HG03097 (cell line): Measurements from ENCODE around the gene ORC1.

ENCODE experiments used
- ATAC-seq: cut with Tn5 transposase; IDR thresholded peaks from one replicate; pipeline ENCODE4 v1.9.1; 2021; ENCODE audit not compliant: unreplicated experiment, low FRiP score

The ORC1 gene

DNA sequence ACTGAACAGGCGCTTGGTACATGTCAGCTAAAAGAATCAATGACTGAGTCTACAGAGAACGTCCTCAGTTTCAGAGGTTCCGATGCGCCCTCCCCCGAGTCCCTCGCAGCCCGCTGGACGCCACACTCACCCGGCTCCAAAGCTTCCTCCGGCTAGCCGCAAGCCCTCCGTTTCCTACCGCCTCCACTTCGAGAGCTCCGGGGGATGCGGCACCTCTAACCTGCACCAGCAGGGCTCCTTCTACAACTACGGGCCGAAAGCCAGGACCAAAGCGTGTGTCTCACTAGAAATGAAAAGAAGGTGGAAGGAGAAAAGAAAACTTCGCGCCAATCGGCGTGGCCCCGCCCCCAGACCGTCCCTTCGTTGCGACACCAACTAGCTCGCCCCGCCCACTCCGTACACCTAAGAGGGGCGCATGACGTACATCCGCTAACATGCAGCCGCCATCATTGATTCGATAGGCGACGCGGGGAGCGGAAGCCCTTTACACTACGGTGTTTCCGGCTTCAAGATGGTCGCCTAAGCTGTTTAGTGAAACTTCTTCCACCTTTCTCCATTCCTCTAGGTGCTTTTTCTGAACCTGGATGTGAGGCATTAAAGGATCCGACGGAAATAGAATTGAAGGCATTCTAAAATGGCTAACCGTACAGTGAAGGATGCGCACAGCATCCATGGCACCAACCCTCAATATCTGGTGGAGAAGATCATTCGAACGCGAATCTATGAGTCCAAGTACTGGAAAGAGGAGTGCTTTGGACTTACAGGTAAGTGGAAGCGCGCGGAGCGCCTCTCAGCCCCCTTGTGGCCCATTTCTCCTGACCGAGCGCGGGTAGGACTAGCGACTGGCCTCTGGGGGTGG is at the start of gene ORC1, which contains the start of gene PRPF38A:
Gene ORC1 (minus strand): TSS at position 308 of the 859 bp plus-strand sequence. CDS start 2,200 bp downstream, outside the sequence.
Gene PRPF38A (plus strand): TSS at position 487 of the 859 bp plus-strand sequence. CDS start 148 bp downstream, at position 635.
- ATAC-seq = peak; percentile 91

DNA sequence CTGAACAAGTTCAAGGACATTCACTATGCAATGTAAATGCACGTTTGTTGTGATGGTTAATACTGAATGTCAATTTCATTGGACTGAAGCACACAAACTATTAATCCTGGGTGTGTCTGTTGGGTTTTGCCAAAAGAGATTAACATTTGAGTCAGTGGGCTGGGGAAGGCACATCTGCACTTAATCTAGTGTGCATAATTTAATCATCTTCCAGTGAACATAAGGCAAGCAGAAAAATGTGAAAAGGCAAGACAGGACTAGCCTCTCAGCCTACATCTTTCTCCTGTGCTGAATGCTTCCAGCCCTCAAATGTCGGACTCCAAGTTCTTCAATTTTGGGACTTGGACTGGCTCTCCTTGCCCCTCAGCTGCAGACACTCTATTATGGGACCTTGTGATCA is 40.2 kb upstream of the ORC1 start:
- ATAC-seq = no peak

DNA sequence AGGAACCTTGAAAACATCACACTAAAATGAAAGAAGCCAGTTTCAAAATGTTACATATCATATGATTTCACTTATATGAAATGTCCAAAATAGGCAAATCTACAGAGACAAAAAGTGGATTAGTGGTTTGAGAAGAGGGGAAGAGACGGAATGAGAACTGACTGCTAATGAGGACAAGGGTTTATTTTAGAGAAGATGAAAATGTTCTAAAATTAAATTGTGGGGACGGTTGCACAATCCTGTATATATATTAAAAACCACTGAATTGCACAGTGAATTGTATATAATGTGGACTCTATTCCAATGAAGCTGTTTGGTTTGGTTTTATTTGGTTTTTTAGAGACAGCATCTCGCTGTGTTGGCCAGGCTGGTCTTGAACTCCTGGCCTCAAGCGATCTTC is 35.8 kb upstream of the ORC1 start:
- ATAC-seq = no peak

DNA sequence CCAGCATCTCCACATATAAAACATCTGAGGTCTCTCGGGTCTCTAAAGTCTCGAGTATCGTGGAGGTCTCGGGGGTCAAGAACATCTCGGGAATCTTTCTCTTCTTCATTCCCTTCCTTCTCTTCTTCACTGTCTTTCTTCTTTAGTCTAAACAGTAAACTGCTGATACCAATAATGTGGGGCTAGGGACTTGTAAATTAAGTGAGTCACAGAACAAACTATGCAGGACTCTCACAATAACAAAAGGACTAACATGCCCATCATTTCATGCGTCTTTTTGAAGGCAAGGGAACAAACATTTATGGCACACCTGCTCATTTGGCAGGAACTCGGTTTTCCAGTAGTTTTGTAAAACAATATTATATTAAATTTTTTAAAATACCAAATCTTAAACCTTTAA is 32.6 kb upstream of the ORC1 start:
- no peak for ATAC-seq

DNA sequence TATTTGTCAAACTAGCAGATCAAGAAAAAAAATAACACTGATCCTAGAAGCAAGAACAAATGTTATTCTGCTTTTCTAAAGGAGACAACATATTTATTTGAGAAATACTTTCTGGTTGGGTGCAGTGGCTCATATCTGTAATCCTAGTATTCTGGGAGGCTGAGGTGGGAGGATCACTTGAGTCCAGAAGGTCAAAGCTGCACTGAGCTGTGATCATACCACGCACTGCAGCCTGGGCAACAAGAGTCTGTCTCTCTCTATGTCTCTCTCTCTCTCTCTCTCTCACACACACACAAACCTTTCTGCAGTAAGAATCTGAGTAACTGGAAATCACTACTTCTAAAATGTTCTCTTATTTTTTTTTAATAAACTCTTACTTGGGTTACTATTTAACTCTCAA is 31.4 kb upstream of the ORC1 start:
- ATAC-seq = no peak

DNA sequence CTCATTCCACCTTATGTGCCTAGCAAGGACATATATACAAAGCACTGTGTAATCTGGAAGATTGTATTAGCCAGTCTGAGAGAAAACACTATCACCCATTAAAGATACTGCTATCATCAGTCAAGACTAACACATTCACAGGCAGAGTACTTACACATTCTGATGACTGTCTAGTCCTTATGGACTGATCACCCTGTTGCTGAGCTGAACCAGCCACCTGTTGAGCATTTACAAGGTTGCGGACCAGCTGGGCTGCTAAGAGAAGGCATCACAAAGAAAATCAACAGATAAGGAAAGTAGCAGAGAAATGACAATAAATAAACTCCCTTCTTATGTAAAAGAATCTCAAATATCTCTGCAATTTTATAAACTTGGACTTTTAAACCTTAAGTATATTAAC is 31.0 kb upstream of the ORC1 start:
- no peak for ATAC-seq

DNA sequence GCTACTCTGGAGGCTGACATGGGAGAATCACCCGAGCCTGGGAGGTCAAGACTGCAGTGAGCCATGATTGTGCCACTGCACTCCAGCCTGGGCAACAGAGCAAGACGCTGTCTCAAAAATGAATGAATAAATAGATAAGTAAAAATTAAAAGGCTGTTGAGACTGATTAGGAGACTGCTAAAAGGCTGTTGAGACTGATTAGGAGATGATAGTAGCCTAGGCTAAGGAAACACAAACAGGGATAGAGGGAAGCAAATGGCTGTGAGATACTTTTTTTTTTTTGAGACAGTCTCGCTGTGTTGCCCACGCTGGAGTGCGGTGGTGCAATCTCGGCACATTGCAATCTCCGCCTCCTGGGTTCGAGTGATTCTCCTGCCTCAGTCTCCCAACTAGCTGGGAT is 28.6 kb upstream of the ORC1 start:
- no peak for ATAC-seq

DNA sequence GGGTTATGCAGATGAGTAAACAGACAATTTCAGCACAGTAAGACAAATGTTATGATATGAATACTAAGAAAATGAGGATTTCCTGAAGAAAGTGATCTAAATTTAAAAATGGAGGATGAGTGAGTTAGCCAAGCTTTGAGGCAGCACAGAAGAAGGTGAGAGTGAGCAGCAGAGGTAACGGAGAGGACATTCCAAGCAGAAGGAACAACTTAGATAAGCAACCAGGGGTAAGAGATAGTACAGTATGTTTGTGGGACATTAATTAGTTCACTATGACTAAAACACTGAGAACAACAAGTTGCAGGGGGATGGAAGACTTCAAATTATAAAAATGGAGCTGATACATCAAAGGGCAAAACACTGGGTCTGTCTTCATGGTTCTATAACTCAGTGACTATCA is 22.9 kb upstream of the ORC1 start:
- no peak for ATAC-seq

DNA sequence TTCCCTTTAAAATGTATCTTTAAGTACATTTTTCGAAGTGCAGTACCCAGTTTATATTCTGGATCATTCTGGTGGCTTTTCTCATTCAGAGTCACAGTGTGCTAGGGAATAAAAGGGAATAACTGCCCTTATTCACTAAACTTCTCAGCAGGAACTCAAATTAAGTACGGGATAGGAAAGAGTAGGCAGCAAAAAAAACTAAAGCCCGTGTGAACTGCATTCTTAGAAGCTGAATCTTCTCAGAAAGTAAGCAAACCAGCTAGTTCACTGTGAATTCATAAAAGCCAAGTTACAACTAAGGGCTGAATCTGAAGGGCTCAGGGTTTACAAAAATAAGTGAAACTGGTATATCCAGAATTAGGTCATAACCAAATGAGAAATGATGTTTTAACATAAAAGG is 22.1 kb upstream of the ORC1 start:
- ATAC-seq = no peak

DNA sequence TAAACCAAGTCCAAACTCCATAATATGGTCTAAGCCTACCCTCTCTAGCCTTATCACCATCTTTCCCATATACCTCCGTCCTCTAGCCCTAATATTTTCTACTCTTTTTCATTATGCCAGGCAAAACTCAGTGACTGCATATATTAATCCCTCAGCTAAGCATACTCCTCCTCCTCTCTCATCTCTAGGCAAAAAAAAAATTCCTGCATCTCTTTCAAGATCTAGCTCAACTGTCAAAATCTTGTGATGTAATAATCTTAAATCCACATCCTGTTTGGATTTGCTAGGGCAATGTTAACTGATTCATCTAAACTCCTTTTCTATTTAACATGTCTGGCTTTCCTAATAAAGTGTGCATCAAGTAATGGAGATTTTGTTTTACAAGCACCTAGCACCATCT is 20.6 kb upstream of the ORC1 start:
- ATAC-seq = no peak

DNA sequence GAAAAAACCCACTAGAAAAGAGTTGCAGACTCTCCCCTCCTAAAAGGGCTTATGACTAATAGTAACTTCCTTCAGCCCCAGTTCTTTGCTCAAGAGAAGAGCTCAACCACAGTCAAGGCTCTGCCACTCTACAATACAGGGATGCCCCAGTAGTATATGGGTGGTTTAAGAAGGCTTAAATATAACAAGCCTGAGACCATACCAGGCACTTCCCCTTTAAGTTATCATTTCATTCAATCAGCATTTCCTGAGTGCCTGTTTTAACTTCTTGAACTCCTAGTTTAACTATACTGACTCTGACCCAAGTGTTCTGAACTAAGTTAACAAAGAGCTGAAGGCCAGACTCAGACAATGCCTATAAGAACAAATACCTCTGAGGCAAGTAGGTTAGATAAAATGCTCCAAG is 20.0 kb upstream of the ORC1 start:
- no peak for ATAC-seq

DNA sequence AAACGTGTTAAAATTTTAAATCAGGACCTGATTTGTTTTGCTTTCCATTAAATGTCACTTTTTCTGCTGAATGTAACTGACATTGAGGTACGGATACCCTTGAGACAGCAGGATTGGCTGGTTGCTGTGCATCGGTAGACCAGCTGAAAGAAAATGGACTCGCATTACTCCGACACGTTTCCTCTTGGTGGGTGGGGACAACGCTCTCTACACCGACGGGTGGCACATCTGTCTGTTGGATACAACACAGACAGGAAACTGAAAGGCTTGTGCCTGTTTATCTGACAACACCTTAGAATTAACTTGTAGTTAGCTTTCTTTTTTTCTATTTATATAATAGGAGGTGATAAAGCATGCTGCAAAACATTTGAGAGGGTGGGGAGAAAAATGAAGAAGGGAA is 19.5 kb upstream of the ORC1 start:
- ATAC-seq = no peak

DNA sequence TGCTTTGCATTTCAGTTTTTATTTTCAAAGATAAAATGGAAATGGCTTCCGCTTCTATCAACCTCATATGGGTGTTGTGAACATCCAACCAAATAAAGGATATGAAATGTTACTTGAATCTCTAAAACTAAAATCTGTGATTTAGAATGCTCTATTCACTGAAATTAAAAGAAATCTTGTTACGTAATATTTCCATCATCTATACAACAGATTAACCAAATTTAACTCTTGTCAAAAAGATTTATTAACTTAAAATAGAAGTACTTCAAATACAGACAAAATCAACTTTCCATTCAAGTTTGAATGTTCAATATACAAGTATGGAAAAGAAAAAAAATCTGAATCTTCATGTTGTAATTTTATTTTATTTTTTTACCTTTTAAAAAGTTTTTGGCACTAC is 18.8 kb upstream of the ORC1 start:
- ATAC-seq = no peak

DNA sequence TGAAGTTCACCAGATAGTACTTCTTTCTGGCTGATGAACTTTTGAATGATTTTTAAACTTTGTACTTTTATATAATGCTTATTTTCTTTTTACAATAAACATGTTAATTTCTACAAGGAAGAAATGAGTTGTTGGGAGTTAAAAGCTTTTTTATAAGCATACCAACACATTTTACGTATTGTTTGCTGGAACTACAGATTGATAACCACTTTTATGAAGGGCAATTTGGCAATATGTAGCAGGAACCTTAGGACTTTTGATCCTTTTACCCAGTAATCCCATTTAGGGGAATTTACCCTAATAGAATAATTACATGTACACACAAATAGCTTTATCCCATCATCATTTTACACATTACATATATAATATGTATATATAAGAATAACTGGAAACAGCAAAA is 16.5 kb upstream of the ORC1 start:
- ATAC-seq = no peak

DNA sequence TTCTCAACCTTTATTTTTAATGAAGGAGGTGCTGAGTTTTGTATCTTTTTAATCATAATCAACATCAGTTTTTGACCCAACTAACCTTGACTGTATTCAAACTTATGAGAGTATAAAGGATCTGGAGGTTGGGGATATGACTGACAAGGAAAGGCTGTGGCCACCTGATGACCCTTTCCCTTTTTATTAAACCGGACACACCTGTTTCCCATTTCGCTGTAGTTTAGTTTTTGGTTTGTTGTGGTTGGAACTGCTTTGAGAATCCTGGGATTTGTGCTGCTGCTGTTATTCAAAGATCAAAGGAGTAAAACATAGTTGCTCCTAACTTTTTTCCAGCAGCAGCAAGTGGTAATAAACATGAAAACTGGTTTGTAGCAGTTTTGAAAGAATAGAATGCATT is 12.6 kb upstream of the ORC1 start:
- no peak for ATAC-seq

DNA sequence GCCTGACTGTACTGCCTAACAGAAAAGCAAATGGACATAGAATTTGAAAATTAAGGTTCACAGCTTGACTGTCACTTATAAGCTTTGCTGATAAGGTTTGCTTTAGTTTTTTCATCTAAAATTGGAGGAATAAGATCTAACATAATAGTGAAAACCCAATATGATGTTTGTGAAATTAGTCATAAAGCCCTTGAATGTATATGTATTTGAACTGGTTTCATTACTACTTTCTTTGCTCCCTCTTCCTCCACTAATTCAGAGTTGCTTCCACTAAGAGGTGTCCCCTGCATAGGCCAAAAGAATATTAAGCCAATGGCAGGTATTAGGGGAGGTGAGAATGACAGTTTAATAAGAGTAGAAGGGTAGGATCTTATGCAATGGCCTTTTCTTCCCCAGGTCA is 10.7 kb upstream of the ORC1 start:
- no peak for ATAC-seq

DNA sequence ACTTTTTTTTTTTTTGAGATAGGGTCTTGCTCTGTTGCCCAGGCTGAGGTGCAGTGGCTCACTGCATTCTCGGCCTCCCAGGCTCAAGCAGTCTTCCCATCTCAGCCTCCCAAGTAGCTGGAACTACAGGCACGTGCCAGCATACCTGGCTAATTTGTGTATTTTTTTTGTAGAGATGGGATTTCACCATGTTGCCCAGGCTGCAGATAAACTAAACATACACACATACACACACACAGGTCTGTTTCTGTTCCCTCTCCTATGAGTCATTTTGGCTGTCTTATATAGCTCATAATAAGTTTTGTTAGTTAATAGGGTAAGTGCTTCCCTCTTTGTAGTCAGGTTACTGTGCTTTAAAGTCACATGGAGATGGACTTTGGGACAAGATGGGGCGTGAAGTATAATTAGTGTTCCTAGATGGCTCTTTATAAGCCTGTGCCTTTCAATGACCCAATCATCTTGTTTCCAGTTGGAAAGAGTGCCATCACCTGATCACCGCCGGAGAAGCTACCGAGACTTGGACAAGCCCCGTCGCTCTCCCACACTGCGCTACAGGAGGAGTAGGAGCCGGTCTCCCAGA is 9.3 kb upstream of the ORC1 start:
- no peak for ATAC-seq

DNA sequence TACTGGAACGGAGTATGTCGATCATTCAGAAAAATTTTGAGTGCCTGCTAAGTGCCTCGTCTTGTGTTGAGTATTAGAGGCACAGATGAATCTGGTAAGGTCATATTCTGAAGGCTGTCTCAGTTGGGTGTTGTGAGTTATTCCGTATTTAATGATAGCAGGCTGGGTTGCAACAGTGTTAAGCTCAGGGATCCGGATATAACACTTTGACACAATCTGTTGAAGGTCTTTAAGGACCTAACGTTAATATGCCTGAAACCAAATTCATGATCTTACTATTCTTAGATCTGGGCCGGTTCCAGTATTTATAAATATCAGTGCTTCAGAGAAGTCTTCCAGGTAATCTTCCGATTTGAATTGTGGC is 734 bp upstream of the ORC1 start:
- ATAC-seq = no peak

DNA sequence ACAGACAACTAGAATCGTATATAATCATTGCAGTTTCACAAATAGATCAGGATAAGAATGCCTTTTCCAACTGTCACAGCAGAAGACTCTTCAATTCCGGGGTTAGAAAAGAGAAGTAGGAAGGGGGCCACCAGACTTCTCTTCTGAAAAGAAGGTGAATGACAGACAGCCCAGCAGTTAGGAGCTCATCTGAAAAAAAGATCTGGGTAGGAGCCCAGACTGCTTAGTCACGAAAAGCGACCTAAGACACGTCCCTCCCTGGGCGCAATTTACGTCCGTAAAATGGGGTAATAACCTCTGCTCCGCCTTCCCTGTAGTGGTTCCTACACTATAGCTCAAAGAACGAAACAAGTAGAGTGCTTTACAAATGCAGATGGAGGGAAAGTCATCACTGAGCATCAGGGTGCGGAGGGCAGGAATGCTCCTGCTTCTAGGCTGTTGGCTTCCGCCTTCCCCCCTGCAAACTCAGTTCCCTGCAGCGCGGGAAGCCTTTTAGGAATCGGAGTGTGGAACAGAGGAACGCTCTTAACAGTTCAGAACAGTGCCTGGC is 582 bp downstream of the ORC1 start:
- ATAC-seq = peak; percentile 19

DNA sequence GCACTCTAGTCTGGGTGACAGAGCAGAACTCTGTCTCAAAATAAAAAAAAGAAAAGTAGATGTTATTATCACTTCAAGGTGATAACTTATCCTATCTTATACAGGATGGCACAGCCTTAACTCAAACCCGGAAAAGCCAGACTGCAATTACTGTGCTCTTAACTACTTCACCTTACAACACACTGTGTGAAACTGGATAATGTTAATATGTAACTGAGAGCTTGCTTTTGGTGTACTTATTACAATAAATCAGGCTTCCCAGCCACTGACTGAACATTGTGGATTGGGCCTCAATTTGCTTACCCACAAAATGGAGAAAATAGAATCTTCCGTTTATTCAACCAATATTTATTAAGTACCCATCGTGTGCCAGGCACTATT is 1.4 kb downstream of the ORC1 start:
- no peak for ATAC-seq

DNA sequence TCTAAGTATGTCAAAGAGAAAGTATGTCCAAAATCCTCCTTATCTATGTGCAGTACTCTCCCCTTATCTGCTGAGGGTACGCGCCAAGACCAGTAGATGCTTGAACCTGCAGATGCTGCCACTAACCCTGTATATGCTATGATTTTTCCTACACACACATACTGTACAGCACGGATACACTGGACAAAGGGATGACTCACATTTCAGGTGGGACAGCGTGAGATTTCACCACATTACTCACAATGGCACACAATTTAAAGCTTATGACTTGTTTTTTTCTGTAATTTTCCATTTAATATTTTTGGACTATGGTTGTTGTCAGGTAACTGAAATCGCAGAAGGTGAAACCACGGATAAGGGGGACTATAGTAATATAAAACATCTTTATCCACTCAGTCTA is 4.1 kb downstream of the ORC1 start:
- no peak for ATAC-seq

DNA sequence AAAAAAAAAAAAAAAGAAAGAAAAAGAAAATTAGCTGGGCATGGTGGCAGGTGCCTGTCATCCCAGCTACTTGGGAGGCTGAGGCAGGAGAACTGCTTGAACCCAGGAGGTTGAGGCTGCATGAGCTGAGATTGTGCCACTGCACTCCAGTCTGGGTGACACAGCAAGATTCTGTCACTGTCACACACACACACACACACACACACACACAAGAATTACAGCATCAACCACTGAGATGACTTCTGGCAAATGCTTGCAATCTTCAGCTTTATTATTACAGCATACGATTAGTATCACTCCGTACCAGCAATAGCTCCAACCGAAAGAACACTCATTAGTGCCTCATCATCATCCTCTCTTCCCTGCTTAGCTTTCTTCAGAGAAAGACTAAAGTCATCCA is 4.6 kb downstream of the ORC1 start:
- ATAC-seq = no peak
